ENCODE results near the gene PARD3. TPM values are rescaled to one million over a fixed set of nuclear protein-coding genes. Genes with fewer than 3 reads are reported as not detected.

PARD3 gene
- total RNA-seq, 1 donor from 2014 or later, result 37.5 TPM

DNA sequence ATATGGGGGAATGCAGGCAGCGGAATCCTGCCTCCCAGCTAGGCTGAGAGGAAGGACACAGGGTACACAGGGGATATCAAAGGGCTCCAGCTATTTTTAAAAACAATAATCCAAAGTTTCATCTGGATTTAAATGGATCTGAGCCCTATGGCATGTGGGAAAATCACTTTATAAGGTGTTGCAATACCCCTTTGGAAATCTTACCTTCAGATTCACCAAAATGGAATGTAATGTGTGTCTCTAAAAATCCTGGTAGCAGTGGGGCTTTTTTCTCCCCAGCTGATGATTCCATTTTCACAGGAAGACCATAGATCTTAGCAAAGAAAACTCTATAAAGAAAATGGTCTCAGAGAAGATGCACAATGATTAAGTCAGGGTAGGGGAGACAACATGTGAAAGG is 722.2 kb downstream of the PARD3 start:
- Histone ChIP-seq H3K27ac (no peak overlapping the region), H3K9me3 (peaks cover 0 to 17% of the 10 kb centered on the region in 2 donors), H3K36me3 (no peaks in the 10 kb centered on the region), H3K27me3 (no peaks in the 10 kb centered on the region), H3K4me1 (peaks cover 0 to 4% of the 10 kb centered on the region in 2 donors), H3K4me3 (no peak overlapping the region)
- TF ChIP-seq, protein P1, sequence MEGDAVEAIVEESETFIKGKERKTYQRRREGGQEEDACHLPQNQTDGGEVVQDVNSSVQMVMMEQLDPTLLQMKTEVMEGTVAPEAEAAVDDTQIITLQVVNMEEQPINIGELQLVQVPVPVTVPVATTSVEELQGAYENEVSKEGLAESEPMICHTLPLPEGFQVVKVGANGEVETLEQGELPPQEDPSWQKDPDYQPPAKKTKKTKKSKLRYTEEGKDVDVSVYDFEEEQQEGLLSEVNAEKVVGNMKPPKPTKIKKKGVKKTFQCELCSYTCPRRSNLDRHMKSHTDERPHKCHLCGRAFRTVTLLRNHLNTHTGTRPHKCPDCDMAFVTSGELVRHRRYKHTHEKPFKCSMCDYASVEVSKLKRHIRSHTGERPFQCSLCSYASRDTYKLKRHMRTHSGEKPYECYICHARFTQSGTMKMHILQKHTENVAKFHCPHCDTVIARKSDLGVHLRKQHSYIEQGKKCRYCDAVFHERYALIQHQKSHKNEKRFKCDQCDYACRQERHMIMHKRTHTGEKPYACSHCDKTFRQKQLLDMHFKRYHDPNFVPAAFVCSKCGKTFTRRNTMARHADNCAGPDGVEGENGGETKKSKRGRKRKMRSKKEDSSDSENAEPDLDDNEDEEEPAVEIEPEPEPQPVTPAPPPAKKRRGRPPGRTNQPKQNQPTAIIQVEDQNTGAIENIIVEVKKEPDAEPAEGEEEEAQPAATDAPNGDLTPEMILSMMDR (IDR thresholded peaks at IDR 0.05), result no peak
- no peak for DNase-seq (ENCODE audit: low spot score in 2 of 2)
- intact Hi-C loops (cut with DNase I), result no loop called here

GRCh38 chr10:34091635-34092195 is 723.4 kb downstream of the PARD3 start:
- H3K4me1 ChIP-seq, result no peaks in the 10 kb centered on the region
- H3K27ac ChIP-seq, result no peak overlapping the region
- intact Hi-C loops (cut with DNase I), result no loop called here
- no peaks in the 10 kb centered on the region for H3K36me3 ChIP-seq
- DNase-seq (ENCODE audit: low spot score in 2 of 2), result no peak
- TF ChIP-seq, protein P1 (IDR thresholded peaks at IDR 0.05), result no peak
- no peaks in the 10 kb centered on the region for H3K27me3 ChIP-seq
- H3K9me3 ChIP-seq, result peaks cover 0 to 17% of the 10 kb centered on the region in 2 donors
- no peak overlapping the region for H3K4me3 ChIP-seq

- Histone ChIP-seq H3K9me3 (peaks cover 0 to 1% of the 10 kb centered on the region in 2 donors), H3K27ac (no peak overlapping the region), H3K36me3 (no peaks in the 10 kb centered on the region), H3K4me1 (no peaks in the 10 kb centered on the region), H3K4me3 (no peak overlapping the region), H3K27me3 (no peaks in the 10 kb centered on the region)
- intact Hi-C loops (cut with DNase I), result no loop called here
- no peak for DNase-seq (ENCODE audit: low spot score in 2 of 2)
- TF ChIP-seq, protein P1 (IDR thresholded peaks at IDR 0.05), result no peak
Measured at GRCh38 chr10:34089253-34089652, 725.8 kb downstream of the PARD3 start.

- H3K36me3 ChIP-seq, result no peaks in the 10 kb centered on the region
- TF ChIP-seq, protein P1 (IDR thresholded peaks at IDR 0.05), result no peak
- peaks cover 0 to 5% of the 10 kb centered on the region in 2 donors for H3K9me3 ChIP-seq
- H3K27ac ChIP-seq, result no peak overlapping the region
- H3K27me3 ChIP-seq, result no peaks in the 10 kb centered on the region
- H3K4me1 ChIP-seq, result no peaks in the 10 kb centered on the region
- no peak for DNase-seq (ENCODE audit: low spot score in 2 of 2)
- intact Hi-C loops (cut with DNase I), result no loop called here
- no peak overlapping the region for H3K4me3 ChIP-seq
Measured at GRCh38 chr10:34088208-34088794, 726.8 kb downstream of the PARD3 start.

DNA sequence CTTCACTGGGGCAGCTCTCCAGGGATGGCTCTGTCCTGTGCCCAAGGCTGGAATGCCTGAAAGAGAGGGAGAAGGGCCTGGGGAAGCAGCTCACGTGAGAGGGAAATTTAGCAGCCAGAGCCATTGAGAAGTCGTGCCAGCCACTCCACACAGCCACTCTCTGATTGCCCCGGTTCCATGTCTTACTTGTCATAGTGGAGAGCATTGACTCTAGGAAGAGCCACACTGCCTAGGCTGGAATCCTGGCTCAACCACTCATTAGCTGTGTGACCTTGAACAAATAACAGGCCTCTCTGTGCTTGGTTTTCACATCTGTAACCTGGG is 728.0 kb downstream of the PARD3 start:
- Histone ChIP-seq H3K27me3 (no peaks in the 10 kb centered on the region), H3K4me1 (no peaks in the 10 kb centered on the region), H3K27ac (no peak overlapping the region), H3K9me3 (peaks cover 0 to 5% of the 10 kb centered on the region in 2 donors), H3K36me3 (no peaks in the 10 kb centered on the region), H3K4me3 (no peak overlapping the region)
- intact Hi-C loops (cut with DNase I), result no loop called here
- TF ChIP-seq, protein P1 (IDR thresholded peaks at IDR 0.05), result no peak
- DNase-seq (ENCODE audit: low spot score in 2 of 2), result peak in 1 of 2 donors; percentile 33
